Measurements from ENCODE around the gene METTL9.
"Not testable (repeated sequence)": the region's sequence is repeated elsewhere in the genome, so short reads cannot be mapped to it uniquely, and the experiment has no call there.

Gene METTL9

DNA sequence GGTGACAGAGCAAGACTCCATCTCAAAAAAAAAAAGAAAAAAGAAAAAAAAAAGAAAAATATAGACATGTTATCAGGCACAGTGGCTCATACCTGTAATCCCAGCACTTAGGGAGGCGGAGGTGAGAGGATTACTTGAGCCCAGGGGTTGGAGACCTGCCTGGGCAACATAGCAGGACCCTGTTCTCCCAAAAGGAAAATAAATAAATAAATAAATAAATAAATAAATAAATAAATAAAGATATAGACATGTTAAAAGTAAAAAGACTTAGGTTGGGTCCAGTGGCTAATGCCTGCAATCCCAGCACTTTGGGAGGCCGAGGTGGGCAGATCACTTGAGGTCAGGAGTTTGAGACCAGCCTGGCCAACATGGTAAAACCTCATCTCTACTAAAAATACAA is 23.1 kb upstream of the METTL9 start:
- not testable (repeated sequence) for DNase-seq

DNA sequence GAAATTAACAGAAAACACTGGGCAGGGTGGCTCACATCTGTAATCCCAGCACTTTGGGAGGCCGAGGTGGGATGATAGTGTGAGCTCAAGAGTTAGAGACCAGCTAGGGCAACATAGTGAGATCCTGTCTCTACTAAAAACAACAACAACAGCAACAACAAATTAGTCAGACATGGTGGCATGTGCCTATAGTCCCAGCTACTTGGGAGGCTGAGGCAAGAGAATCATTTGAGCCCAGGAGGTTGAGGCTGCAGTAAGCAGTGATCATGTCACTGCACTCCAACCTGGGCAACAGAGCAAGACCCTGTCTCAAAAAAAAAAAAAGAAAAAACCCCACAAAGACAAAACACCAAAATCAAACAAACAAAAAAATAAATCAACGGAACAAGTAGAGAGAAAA is 21.9 kb upstream of the METTL9 start:
- not testable (repeated sequence) for DNase-seq

DNA sequence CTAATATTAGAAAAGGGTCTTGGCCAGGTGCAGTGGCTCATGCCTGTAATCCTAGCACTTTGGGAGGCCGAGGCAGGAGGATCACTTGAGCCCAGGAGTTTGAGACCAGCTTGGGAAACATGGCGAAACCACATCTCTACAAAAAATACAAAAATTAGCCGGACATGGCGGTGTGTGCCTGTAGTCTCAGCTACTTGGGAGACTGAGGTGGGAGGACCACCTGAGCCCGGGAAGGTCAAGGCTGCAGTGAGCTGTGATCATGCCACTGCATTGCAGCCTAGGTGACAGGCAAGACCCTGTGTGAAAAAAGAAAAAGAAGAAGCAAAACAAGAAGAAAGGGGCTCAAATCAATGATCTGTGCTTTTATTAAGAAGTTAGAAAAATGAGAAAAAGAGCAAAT is 21.1 kb upstream of the METTL9 start:
- DNase-seq = not testable (repeated sequence)

DNA sequence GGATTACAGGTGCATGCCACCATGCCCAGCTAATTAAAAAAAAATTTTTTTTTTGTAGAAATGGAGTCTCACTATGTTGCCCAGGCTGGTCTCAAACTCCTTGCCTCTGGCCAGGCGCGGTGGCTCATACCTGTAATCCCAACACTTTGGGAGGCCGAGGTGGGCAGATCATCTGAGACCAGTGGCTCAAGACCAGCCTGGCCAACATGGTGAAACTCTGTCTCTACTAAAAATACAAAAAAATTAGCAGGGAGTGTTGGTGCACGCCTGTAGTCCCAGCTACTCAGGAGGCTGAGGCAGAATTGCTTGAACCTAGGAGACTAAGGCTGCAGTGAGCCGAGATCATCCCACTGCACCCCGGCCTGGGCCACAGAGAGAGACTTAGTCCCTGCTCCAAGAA is 19.2 kb upstream of the METTL9 start:
- DNase-seq = not testable (repeated sequence)

DNA sequence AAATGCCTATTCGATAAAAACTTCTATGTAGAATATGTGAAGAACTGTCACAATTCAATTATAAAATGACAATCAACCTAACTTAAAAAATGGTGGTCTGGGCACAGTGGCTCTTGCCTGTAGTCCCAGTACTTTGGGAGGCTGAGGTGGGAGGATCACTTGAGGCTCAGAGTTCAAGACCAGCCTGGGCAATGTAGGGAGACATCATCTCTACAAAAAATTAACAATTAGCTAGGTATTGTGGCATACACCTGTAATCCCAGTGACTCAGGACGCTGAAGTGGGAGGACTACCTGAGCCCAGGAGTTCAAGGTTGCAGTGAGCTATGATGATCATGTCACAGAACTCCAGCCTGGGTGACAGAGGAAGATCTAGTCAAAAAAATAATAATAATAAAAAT is 18.6 kb upstream of the METTL9 start:
- no peak for DNase-seq

DNA sequence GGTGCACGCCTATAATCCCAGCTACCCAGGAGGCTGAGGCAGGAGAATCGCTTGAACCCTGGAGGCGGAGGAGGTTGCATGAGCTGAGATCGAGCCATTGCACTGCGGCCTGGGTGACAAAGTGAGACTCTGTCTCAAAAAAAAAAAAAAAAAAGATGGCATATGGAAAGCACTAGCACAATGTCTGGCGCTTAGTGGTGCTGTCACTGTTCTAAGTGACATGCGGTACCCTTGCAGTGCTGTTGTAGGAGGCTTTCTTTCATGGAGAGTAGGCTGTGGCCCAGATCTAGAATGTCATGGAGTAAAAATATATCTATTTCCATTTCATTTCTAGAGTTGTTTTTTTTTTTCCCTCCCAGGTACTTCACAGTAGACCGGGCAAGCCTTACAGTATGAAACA is 14.6 kb upstream of the METTL9 start:
- no peak for DNase-seq

DNA sequence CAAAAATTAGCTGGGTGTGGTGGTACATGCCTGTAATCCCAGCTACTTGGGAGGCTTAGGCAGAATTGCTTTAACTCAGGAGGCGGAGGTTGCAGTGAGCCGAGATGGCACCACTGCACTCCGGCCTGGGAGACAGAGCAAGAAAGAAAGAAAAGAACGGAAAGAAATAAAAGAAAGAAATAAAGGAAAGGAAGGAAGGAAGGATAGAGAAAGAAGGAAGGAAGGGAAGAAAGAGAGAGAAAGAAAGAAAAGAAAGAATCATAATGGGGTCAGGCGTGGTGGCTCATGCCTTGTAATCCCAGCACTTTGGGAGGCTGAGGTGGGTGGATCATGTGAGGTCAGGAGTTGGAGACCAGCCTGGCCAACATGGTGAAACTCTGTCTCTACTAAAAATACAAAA is 10.8 kb upstream of the METTL9 start:
- not testable (repeated sequence) for DNase-seq

DNA sequence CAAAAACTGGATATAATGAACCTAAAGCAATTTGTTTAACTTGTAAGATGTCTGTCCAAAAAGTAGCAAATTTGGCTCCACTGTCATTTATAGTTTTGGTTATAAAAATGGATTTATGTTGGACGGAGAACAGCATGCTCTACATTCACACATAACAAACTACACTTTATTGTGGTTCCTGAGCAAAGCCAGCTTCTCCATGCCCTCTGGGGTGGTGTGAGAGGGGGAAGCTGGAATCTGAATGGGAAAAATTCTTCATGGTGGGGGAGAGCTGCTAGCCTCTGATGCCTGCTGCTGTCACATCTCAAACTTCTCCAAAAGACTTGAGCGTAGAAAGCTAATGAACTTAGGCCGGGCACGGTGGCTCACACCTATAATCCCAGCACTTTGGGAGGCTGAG is 9.8 kb upstream of the METTL9 start:
- no peak for DNase-seq

DNA sequence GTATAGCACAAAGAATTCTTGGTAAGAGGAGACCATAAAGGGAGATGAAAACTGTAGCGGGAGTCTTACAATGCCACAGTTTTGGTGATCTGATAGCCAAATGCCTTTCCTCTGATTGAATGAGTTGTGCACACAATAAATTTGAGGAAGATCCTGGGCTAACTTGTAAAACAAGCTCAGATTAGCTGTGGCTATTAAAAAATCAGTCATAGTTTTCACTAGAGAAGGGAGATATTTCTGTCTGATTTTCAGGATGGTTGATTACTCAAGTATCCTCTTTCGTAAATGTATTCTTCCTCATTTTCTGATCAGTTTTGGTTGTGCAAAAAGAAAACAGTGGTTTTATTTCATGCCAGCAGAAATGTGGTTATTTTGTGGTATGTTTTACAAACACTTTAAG is 9.1 kb upstream of the METTL9 start:
- no peak for DNase-seq

DNA sequence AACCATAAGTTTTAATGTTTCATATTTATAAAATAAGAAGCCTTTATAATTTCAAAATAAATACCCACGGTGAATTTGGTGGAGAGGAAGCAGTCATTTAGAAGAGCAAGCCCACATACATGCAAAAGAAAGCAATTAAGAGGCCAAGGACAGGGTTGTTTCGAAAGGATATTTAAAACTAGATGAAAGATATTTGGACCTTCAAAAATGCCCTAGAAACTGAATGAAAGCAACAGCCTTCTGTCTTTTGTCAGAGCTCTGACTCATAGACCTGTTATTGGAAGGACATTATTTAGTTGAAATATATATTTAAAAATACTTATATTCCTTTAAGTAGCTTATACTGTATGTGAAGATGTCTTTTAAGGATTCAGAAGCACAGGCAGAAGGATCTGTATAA is 8.6 kb upstream of the METTL9 start:
- DNase-seq = no peak

DNA sequence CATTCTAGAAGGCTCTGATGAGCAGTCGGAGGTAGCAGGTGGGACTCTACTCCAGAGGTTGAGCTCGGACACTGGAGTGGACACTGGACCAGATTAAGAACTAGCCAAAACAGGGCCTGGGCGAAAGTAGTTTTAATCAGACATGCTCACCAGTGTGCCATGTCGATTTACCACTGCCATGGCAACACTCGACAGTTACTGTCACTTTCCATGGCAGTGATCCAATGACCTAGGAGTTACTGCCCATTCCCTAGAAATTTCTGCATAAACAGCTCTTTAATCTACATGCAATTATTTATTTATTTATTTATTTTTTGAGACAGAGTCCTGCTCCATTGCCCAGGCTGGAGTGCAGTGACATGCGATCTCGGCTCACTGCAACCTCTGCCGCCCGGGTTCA is 7.2 kb upstream of the METTL9 start:
- DNase-seq = no peak

DNA sequence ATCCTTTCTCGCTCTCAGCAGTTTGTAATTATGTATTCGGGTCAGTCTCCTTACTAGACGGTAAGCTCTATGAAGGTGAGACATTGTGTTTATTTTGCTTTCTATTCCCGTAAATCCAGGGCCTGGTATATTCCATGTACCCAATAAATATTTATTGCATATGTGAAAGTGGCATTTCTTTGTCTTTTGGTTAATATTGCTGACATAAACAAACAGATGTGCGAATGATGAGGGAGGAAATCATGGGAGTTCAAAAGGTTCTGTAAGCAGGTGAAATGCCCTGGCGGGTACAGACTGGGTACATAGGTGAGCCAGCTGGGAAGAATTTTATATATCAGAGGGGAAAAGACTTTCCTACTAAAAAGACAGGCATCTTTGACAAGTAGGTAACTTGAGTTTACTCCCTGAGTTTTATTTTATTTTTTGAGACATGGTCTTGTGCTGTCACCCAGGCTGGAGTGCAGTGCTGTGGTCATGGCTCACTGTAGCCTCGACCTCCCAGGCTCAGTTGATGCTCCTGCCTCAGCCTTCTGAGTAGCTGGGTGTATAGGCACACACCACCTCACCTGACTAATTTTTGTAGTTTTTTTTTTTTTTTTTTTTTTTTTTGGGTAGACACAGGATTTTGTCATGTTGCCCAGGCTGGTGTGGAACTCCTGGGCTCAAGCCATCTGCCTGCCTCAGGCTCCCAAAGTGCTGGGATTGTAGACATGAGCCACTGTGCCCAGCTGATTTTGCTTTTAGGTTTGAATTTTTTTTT is 5.7 kb upstream of the METTL9 start:
- no peak for DNase-seq

DNA sequence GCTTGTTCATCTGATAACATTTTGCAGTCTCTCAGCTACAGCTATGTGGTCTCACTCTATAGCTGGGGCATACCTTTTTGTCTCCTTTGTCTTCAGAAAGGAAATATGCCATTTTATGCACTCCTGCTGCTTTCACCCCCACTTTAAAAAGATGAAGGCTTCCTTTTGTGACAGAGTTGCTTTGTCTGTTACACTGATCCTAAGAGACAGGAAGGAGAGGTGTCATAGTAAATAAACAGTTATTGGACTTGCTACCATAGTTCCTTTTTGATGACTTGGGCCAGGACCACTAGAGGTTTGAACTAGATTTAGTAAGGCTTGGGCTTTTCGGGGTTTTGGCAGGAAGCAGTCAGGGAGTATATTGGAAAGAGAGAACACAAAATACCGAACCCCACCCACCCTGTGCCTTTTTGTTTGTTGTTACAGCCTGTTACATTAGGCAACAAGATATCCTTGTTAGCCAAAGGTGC is 1.8 kb upstream of the METTL9 start:
- DNase-seq = no peak

DNA sequence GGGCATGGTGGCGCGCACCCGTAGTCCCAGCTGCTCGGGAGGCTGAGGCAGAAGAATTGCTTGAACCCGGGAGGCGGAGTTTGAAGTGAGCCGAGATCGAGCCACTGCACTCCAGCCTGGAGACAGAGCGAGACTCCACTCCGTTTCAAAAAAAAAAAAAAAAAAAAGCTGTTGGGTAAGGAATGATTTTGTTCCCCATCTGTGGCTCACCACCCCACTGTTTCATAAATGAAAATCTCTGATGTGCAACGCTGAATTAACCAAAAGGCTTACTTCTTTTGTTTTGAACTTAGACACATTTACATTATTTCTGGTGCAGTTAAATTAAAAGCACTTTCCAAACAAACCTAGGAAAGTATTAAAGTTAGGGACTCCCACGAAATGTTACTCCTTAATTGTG is 1.2 kb upstream of the METTL9 start:
- no peak for DNase-seq

DNA sequence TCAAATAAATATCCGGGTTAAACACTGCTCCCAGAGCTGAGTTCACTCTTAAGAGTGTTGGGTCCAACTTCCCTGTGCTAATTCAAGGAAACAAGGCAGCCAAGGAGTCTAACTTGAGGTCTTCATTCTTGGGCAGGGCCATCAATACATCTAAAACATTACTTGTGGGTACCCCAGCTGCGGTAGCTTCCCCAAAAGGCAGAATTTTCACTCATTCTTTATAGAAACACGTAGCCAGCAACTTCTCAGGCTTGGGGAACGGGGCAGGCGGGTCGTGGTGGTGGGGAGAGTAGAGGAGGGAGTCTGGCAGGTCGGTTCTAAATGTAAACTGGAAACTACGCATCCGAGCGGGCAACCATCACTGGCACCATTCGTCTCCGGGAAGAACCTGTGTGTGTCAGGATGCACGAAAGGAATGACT is 666 bp upstream of the METTL9 start:
- DNase-seq = no peak

DNA sequence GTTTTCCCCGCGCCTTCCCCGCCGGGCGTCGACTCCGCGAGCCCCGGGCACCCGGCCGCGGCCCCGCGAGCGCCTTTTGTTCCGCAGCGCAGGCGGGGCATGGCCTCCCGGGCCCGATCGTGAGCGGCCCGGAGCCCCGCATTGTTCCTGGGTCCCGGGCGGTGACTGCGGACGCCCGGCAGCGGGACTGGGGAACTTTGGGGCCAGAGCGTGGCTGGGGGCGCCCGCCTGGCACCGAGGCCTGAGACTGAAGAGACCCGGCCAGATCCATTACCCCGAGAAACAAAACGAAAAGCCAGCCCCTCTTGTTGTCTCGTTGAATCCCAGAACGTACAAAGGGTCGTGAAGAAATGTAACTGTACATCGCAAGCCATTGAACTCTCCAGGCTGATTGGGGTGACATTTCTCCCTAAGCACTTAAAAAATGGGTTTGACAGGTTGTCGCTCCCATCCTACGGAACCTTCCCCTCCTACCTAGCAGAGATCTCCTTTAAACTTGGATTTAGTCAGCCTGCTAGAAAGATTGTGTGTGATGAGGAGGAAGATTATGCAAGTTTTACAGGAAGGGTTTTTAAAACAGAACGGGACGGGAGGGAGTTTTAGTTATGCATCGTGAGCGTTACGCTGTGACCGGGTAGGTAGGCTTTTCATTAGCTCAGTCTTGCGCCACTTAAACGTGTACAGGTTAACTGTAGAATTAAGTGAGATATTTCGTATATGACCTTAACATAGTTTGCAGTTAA is 825 bp downstream of the METTL9 start:
- DNase-seq = peak; percentile 39

DNA sequence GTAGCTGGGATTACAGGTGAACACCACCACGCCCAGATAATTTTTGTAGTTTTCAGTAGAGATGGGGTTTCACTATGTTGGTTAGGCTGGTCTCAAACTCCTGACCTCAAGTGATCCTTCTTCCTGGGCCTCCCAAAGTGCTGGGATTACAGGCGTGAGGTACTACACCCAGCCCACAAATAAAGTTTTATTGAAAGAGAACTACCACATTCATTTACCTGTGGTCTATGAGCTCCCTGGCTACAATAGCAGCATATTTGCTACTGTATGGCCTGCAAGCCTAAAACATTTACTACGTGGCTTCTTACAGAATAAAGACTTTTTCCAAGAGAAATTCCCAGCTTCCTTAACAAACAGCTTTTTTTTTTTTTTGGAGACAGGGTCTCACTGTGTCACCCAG is 3.4 kb downstream of the METTL9 start:
- DNase-seq = no peak

DNA sequence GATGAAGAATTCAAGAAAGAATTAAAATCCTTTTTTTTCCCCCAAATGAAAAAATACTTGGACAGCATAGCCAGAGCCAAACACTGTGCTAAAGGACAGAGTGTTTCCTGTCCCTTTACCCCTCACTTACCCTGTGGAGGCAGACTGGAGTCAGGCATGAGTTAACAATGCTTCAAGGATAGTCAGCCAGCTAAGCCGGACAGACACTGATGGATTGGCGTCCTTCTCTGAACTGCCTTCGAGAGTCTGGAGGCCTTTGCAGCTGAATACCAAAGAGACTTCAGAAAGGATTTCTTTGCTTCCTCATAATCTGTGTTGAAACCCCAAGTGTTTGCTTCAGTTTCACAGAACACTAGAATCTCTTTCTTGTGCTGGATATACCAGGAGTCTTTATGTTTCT is 4.6 kb downstream of the METTL9 start:
- DNase-seq = no peak

DNA sequence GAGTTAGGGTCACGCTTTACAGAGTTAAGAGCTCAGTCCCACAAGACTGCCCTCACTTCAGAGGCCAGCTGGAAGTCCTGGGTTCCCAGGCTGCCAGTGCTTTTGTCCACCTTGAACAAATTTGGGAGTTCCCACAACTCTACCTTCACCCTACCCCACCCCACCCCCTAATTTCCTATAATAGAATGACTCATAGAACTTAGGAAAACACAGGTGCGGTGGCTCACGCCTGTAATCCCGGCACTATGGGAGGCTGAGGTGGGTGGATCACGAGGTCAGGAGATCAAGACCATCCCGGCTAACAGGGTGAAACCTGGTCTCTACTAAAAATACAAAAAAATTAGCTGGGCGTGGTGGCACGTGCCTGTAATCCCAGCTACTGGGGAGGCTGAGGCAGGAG is 6.5 kb downstream of the METTL9 start:
- DNase-seq = not testable (repeated sequence)

DNA sequence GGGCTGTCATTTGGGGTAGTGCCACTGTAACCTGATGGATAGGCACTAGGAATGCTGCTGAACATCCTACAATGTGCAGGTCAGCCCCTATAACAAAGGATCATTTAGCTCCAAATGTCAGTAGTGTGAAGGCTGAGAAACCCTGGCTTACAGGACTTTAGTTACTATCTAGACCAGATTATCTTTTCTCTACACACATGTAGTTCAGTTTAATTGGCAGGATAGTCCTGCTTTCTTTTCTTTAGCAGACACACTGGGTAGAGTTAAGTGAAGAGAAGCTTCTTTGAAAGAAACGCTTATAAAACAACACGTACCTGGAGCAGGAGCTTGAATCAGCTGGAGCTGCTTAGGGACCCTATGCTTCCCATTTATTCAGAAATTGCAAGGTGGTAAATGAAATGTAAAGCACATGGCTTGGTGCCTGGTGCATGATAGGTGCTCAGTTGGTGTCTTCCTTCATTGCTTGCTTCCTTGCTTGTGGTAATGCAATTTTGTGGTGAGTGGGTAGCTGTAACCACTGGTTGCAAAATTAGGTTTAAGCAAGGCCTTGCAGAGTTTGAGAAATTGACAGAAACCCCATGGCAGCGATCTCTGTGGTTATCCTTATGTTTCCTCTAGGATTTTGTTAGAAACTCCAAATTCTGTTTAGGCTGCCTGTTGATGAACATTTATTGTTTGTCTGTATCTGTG is 9.4 kb downstream of the METTL9 start:
- no peak for DNase-seq

DNA sequence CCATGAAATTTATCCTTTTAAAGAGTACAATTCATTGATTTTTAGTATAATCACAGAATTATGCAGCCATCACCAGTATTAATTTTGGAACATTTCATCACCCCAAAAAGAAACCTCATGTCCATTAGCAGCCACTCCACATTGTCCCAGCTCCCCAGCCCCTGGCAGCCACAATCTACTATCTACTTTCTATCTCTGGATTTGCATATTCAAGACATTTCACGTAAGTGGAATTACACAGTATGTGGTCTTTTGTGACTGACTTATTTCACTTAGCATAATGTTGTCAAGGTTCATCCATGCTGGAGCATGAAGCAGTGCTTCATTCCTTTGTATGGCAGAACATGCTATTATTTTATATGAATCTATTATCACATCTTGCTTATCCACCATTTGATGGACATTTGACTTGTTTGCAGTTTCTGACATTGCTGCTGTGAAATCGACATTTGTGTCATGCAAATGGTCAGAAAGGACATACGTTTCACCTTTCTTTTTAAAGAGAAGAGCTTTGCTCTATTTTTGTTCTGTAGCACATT is 10.7 kb downstream of the METTL9 start:
- no peak for DNase-seq

DNA sequence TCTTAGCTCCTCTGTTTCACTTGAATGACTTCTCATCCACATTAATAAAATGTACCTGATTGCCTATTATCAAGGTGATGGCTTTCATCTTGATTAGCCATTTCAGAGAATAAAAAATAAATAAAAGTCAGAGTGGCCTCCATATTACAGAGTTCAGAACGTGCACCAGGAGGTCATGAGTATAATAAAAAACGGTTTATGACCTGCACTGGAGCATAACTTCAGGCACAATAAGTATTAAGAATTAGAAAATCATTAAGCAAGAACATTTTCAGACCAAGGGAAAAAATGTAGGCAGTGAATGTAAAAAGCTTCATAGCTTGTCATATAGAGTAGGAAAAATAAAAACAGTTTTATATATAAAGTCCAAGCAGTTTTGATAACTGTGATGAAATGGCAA is 11.4 kb downstream of the METTL9 start:
- no peak for DNase-seq

DNA sequence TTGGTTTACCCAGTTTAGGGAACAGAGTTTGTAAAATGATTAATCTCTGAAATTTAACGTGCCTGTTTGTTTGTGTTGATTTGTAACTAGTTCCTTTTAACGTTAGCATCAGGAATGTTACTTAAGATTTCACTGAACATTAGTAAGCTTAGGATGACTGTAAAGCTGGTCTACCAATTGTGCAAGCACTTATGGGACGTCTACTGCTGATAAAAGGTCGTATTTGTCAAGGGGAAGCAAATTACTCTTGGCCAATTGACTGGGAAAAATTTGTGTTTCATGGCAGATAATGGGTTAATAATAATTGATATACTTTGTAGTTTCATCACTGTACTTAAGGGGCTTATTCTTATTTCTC is 11.8 kb downstream of the METTL9 start:
- DNase-seq = no peak
